ENCODE data around the gene FAM120A.

The FAM120A gene

DNA sequence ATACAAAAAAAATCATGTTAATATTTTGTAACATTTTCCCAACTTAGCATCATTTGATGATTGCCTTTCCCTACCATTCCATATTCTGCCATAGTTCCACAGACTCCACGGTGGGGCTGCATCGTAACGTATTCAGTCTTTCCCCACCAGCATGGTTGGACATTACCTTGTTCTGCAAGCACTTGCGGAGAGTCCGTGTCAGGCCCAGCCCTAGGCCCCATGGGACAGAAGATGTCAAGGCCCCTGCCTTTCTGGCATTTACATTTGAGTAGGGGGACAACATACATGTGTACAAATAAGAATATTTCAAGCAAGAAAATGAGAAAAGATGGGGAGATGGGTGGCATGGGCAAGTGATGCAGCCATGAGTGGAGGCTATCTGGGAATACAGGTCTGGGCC lies 116.7 kb downstream of the FAM120A start:
- Mint-ChIP-seq H3K4me3 (no peak overlapping the region), H3K27me3 (no peaks in the 10 kb centered on the region), H3K27ac (no peak overlapping the region), H3K4me1 (peaks cover 21% of the 10 kb centered on the region), H3K9me3 (no peaks in the 10 kb centered on the region), H3K36me3 (peaks cover 6% of the 10 kb centered on the region)

DNA sequence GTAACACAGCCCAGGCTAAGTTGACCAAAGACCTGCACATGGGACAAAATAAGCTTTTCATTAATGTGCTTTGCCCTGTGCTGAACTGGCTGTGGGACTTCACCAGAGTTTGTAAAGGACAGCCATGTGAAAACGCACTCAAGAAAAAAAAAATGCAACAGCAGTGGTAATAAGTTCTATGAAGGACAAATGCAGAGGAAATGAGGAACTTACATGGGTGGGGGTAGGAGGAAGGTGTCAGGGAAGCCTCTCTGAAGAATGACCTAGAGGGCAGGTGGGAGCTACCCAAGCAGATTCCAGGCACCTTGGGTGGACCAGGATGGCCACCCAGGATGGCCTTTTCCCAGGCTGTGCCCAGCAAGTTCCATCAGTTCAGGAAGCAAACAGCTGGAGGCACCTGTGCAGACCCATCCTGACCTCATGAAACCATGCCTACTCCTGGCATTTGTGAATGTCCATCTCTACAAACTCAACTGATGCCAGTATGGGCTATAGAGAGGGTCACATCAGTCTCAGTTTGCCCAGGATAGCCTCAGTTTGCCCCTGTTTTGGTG lies 118.2 kb downstream of the FAM120A start:
- H3K4me1 Mint-ChIP-seq = peaks cover 21% of the 10 kb centered on the region
- peaks cover 2% of the 10 kb centered on the region for H3K36me3 Mint-ChIP-seq

DNA sequence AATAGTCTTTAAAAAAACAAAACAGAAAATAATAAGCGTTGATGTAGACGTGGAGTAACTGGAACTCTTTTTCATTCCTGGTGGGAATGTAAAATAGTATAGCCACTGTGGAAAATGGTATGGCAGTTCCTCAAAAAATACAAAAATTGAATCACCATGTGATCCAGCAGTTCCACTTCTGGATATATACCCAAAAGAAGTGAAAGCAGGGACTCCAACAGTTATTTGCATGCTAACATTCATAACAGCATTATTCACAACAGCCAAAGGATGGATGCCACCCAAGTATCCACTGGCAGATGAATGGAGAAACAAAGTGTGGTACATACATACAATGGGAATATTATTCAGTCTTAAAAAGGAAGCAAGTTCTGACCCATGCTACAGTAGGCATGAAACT lies 120.7 kb downstream of the FAM120A start:
- H3K9me3 Mint-ChIP-seq = no peaks in the 10 kb centered on the region
- no peak overlapping the region for H3K4me3 Mint-ChIP-seq
- H3K36me3 Mint-ChIP-seq = peaks cover 2% of the 10 kb centered on the region
- no peak overlapping the region for H3K27ac Mint-ChIP-seq
- H3K27me3 Mint-ChIP-seq = no peaks in the 10 kb centered on the region
- peaks cover 16% of the 10 kb centered on the region for H3K4me1 Mint-ChIP-seq

More for the DNA sequence above, 118.2 kb downstream of the FAM120A start:
- Mint-ChIP-seq H3K27ac (no peak overlapping the region), H3K4me3 (peak overlapping the region; percentile 11), H3K27me3 (no peaks in the 10 kb centered on the region), H3K9me3 (no peaks in the 10 kb centered on the region)

DNA sequence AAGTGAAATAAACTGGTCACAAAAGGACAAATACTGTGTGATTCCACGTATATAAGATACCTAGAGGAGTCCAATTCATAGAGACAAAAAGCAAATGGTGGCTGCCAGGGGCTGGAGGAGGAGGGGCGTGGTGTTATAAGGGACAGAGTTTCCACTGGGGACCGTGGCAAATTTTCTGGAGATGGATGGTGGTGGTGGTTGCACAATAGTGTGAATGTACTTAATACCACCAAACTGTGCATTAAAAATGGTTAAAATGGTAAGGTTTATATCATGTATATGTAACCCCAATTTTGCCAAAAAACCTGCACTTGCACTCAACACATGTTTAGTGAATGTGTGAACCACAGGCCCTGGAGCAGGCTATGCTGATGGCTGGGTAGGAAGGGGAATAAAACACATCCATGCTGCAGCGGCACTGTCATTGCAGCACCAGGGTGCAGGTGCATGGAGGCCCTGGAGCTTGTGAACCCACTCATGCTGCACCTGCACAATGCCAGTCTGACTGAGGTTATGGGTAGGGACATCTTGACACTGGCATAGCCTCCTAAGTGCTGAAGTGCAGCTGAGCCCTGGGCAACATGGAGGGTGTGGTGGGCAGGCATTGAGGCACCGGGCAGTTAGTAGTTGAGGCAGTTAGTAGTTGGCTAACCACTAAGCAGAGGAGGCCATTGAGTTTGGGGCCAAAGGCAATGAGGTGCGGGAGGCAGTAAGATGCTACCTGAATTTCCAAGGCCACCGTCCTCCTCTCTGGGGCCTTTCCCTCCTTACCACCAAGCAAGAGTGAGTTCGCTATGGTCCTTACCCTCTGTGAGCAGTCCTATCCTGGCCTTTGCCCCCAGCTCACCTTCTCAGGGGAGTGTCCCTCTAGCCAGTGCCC lies 121.4 kb downstream of the FAM120A start:
- H3K27me3 Mint-ChIP-seq = no peaks in the 10 kb centered on the region
- H3K36me3 Mint-ChIP-seq = peaks cover 2% of the 10 kb centered on the region
- peaks cover 15% of the 10 kb centered on the region for H3K4me1 Mint-ChIP-seq
- H3K9me3 Mint-ChIP-seq = no peaks in the 10 kb centered on the region
- no peak overlapping the region for H3K4me3 Mint-ChIP-seq
- H3K27ac Mint-ChIP-seq = no peak overlapping the region

DNA sequence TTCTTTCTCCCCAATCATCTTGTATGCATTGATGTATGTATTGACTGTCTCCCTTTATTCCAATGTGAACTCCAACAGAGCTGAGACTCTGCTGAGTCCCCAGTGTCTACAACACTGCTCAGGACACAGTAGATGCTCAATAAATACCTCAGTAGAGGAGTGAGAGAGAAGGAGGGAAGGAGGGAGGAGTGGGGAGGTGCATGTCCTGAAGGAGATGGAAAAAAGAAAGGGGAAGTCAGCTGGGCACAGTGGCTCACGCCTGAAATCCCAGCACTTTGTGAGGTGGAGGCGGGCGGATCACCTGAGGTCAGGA lies 122.0 kb downstream of the FAM120A start:
- peaks cover 2% of the 10 kb centered on the region for H3K36me3 Mint-ChIP-seq
- H3K27ac Mint-ChIP-seq = no peak overlapping the region
- H3K4me3 Mint-ChIP-seq = no peak overlapping the region
- no peaks in the 10 kb centered on the region for H3K27me3 Mint-ChIP-seq
- peaks cover 21% of the 10 kb centered on the region for H3K4me1 Mint-ChIP-seq
- H3K9me3 Mint-ChIP-seq = no peaks in the 10 kb centered on the region

DNA sequence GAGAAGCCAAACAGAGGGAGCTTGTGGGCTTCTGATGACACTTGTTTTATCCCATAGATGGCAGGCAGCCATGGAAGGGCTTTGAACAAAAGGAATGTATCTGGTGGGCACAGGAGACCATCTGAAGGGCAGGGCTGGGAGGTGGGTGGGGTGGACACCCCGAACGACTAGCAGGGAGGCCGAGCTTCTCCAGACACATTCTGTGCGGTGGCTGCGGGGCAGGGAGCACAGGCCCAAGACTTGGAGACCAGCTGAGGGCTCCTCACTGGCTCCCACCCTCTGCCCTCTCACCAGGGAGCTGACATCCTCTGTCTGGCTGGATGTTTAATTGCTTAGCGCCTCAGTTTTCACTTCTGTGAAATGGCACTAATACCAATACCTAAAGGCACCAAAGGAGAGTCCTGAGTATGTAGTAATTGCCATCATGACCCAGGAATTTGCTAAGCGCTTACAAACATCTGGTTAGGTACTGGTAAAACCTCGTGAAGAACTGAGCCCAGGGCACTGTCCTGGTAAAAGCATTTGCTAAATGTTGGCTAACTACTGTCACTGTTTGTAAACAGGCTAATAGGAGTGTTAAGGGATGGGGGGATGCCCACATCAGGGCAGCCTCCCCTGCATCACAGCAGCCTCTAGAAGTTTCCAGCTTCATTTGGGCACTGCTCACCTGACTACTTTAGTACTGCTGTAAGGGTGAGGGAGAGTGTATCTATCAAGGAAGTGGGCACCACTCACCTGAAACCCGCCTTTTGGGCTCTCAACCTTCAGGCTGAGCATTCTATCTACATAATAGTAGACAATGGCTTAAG lies 122.8 kb downstream of the FAM120A start:
- H3K27me3 Mint-ChIP-seq = no peaks in the 10 kb centered on the region
- H3K4me1 Mint-ChIP-seq = peaks cover 29% of the 10 kb centered on the region
- H3K4me3 Mint-ChIP-seq = peak overlapping the region; percentile 11
- H3K36me3 Mint-ChIP-seq = peaks cover 2% of the 10 kb centered on the region
- H3K9me3 Mint-ChIP-seq = no peaks in the 10 kb centered on the region
- H3K27ac Mint-ChIP-seq = no peak overlapping the region

DNA sequence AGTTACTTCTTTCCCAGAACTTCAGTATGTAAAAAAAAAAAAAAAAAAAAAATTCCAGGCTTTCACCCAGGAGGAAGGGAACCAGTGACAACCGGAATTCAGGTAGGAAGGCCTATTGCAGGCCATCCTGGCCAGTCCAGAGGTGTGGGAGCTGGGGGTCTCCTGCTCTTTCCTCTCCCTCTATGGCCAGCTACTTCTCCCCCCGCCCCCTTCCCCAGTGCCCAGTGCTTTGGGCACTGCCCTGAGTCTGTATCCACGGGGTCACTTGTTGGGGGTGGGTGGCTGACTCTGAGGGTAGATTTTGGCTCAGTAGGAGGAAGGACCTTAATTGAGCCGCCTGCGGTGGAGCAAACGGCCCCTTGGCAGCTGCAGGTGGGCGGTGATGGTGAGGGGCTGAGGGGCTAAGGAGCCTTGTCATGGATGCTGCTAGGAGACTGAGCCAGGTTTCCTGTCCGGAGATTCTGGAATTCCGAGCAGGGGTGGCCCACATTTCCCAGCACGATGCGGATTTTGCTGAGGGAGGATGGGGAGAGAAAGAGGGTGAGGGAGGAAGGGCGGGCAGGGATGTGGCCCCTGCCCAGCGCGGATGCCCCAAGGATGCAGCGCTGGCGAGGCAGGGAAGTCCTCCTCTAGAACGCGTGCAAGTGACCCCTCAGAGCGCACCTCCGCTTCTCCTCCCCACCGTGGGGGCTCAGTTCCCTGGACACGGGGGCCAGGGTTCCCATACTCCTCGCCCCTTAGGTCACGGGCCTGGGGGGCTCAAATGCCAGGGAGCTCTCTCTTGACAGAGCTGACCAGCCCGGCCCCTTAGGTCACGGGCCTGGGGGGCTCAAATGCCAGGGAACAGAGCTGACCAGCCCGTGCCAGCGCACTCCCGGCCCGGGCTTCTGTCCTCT lies 123.7 kb downstream of the FAM120A start:
- Mint-ChIP-seq H3K9me3 (no peaks in the 10 kb centered on the region), H3K4me3 (peak overlapping the region; percentile 87), H3K27me3 (no peaks in the 10 kb centered on the region), H3K27ac (no peak overlapping the region), H3K4me1 (peaks cover 38% of the 10 kb centered on the region), H3K36me3 (peaks cover 2% of the 10 kb centered on the region)

DNA sequence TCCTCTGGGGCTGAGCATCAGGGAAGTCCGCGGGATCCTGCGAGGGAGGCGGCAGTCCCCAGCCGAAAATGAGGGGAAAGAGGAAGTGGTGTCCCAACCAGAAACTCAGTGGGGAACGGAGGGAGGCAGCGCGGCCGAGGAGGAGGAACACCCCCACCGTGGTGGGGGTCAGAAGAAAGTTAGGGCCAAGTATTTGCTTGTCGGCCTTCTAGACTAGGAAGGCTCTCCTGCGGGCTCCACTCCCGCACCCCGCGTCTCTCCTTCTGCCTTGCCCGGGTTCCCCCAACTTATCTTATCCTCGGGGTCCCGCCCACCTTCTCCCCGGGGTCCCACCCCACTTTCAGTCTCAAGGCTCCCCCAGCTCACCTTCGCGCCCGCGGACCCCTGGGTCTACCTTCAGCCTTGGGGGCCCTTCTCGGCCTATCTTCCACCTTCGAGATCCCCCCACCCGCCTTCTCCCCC lies 124.3 kb downstream of the FAM120A start:
- H3K4me3 Mint-ChIP-seq = peak overlapping the region; percentile 87
- no peaks in the 10 kb centered on the region for H3K9me3 Mint-ChIP-seq
- no peaks in the 10 kb centered on the region for H3K36me3 Mint-ChIP-seq
- peak overlapping the region; percentile 65 for H3K27ac Mint-ChIP-seq
- peaks cover 44% of the 10 kb centered on the region for H3K4me1 Mint-ChIP-seq
- no peaks in the 10 kb centered on the region for H3K27me3 Mint-ChIP-seq

DNA sequence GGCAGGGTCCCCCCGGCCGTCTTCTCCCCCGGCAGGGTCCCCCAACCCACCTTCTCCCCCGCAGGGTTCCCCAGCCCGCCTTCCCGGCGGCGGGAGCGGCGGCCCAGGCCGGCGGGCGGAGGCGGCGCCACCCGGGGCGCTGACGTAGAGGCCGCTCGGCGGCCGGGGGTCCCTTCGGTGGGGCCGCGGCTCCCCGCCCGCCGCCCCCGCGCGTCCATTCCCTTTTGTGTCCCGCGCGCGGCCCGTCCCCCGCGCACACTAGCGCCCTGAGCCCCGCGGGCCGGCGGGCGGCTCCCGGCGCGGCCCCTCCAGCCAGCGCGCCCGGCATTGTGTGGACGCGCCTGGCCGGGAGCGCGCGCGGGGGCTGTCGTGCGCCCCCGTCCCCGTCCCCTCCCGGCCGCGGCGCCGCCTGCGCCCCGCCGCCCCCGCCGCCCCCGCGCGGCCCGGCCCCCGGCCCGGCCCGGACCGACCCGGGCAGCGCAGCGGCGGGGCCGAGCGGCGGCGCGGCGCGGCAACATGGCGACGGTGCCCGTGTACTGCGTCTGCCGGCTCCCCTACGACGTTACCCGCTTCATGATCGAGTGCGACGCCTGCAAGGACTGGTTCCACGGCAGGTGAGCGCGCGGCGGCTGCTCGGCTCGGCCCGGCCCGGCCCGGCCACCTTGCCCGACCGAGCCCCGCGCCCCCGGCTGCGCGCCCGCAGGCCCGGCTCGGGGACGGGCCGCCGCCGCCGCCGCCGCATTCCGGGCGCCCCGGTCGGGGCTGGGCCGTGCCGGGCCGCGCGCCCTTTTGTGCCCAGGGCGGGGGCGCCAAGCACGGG lies 125.0 kb downstream of the FAM120A start, which contains the start of gene PHF2:
TSS of gene PHF2 (plus strand) at position 327 of the 820 bp plus-strand sequence. CDS start at position 517, 190 bp downstream.
- H3K27me3 Mint-ChIP-seq = no peaks in the 10 kb centered on the region
- H3K4me1 Mint-ChIP-seq = peaks cover 51% of the 10 kb centered on the region
- peak within 1 kb of the TSS; percentile 65 for H3K27ac Mint-ChIP-seq
- peak within 1 kb of the TSS; percentile 87 for H3K4me3 Mint-ChIP-seq
- H3K36me3 Mint-ChIP-seq = no peaks in the 10 kb centered on the region
- H3K9me3 Mint-ChIP-seq = no peaks in the 10 kb centered on the region

DNA sequence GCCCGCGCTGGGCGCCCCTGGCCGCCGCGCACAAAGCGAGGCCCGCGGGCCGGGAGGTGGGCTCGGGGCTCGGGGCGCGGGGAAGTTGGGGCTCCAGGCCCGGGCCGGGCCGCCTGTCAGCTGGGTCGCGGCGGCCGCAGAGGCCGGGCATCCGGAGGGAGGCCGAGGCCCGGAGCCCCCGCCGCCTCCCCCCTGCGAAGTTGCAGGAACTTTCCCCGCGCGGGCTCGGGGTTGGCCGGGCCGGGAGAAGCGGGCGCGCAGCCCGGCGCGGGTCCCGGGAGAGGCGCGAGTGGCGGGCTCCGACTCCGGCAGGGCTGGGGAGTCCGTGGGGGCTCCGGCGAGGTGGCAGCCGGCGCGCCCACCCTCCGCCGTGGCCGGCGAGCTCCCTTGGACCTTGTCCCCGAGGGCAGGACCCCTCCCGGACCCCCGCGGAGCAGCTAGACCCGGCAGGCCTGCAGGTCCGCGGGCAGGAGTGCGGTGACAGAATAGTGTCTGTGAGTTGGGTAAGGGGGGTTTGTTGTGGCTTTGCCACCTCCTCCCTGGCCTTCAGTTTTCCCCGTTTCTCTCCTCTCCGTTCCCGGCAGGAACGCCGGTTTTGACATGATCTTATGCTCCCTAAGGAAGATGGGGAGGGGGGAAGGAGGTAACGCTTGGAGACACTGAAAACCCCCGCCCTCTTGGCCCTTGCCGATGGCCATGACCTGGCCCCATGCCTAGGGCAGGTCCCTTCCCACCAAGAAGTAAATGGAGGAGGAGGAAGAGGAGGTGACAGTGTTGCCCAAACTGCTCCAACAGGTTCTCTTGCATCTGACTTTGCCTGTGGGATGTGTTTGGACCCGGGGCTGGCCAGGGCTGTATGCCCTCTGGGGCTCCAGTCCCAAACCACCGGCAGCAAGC lies 125.8 kb downstream of the FAM120A start:
- Mint-ChIP-seq H3K4me1 (peaks cover 55% of the 10 kb centered on the region), H3K36me3 (no peaks in the 10 kb centered on the region), H3K27me3 (no peaks in the 10 kb centered on the region), H3K9me3 (no peaks in the 10 kb centered on the region), H3K4me3 (peak overlapping the region; percentile 87), H3K27ac (peak overlapping the region; percentile 62)

DNA sequence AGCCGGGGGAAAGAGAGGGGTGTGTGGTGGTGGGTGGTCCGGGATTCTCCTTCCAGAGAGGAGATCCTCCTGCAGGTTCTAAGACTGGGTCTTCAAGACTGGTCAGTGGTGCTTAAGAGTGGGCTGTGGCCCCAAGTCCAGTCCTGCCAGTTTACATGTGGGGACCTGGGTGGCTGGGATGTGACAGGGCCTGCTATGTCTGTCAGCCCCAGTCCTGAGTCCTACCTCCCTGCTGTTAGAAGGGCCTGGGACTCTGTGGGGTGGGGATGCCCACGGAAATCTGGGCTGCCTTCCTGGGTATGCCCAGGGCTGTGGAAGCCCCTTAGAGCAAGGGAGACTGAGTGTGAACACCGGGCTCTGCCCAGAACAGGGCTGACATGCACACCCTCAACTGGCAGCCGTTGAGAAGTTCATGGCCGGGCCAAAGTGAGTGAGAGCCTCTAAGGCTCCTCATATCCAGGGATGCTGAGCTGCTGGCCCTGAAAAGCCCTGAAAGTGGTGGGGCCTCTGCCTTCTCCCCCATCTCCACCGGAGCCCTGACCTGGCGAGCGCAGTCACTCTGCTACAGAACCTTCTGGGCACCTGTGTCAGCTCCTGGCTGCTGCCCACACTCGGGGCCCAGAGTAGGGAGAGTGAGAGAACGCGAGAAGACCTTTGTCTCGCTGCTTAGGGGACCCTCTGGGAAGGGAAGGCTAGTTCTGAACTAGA lies 126.6 kb downstream of the FAM120A start:
- H3K27ac Mint-ChIP-seq = peak overlapping the region; percentile 59

DNA sequence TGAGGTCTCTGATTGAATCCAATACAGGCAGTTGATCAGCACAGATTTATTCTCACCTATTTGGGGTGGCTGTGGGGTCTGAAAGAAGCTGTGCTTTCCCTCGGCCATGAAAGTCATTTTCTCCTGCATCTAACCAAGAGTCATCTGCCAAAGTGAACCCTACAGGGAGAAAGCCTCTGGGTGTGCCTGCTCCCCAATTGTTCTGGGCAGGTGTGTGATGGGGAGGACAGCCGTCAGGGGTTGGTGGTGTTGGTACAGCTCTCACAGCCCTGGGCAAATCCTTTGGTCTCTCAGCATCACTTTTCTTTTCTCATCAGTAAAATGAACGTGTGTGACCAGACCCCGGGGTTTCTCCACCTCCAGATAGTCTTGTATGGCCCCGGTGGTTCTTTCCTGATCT lies 127.4 kb downstream of the FAM120A start:
- no peaks in the 10 kb centered on the region for H3K27me3 Mint-ChIP-seq
- H3K9me3 Mint-ChIP-seq = no peaks in the 10 kb centered on the region
- H3K4me1 Mint-ChIP-seq = peaks cover 64% of the 10 kb centered on the region
- peak overlapping the region; percentile 8 for H3K27ac Mint-ChIP-seq
- H3K4me3 Mint-ChIP-seq = peak overlapping the region; percentile 15
- peaks cover 5% of the 10 kb centered on the region for H3K36me3 Mint-ChIP-seq

More for the DNA sequence above, 126.6 kb downstream of the FAM120A start:
- Mint-ChIP-seq H3K9me3 (no peaks in the 10 kb centered on the region), H3K4me3 (peak overlapping the region; percentile 87), H3K36me3 (peaks cover 3% of the 10 kb centered on the region), H3K27me3 (no peaks in the 10 kb centered on the region), H3K4me1 (peaks cover 62% of the 10 kb centered on the region)

All from activated naive CD4-positive, alpha-beta T cell treated with anti-CD3 and anti-CD28 coated beads, Interleukin-2, amount 50 U/mL, for 24 hours (primary cell).